Measurements from ENCODE around the gene UBE2QL1. TPM values are rescaled to one million over a fixed set of nuclear protein-coding genes. Genes with fewer than 3 reads are reported as not detected.

The UBE2QL1 gene
- total RNA-seq, 1 donor from 2014 or later = not detected

GRCh38 chr5:6516823-6517222 is 68.2 kb downstream of the UBE2QL1 start:
- no peak for ATAC-seq
- no peak overlapping the region for H3K27ac ChIP-seq
- no peak for DNase-seq
- no peak for TF ChIP-seq CTCF (IDR thresholded peaks at IDR 0.05)
- intact Hi-C loops (cut with DNase I) = no loop called here
- peaks cover 2% of the 10 kb centered on the region for H3K27me3 ChIP-seq (ENCODE audit: low read depth)
- H3K4me1 ChIP-seq = no peaks in the 10 kb centered on the region
- H3K4me3 ChIP-seq = no peak overlapping the region
- no peaks in the 10 kb centered on the region for H3K9me3 ChIP-seq
- H3K36me3 ChIP-seq = no peaks in the 10 kb centered on the region

- Histone ChIP-seq H3K27ac (no peak overlapping the region), H3K36me3 (no peaks in the 10 kb centered on the region), H3K4me1 (no peaks in the 10 kb centered on the region), H3K27me3 (ENCODE audit: low read depth) (peaks cover 2% of the 10 kb centered on the region), H3K9me3 (no peaks in the 10 kb centered on the region), H3K4me3 (no peak overlapping the region)
- DNase-seq (no peak), ATAC-seq (no peak)
- intact Hi-C loops (cut with DNase I) = no loop called here
- no peak for TF ChIP-seq CTCF (IDR thresholded peaks at IDR 0.05)
Measured at GRCh38 chr5:6517510-6517909, 68.9 kb downstream of the UBE2QL1 start.

- no peaks in the 10 kb centered on the region for H3K36me3 ChIP-seq
- ATAC-seq (no peak), DNase-seq (no peak)
- peaks cover 2% of the 10 kb centered on the region for H3K27me3 ChIP-seq (ENCODE audit: low read depth)
- no peak overlapping the region for H3K4me3 ChIP-seq
- TF ChIP-seq CTCF (IDR thresholded peaks at IDR 0.05) = no peak
- H3K9me3 ChIP-seq = no peaks in the 10 kb centered on the region
- intact Hi-C loops (cut with DNase I) = no loop called here
- H3K27ac ChIP-seq = no peak overlapping the region
- H3K4me1 ChIP-seq = no peaks in the 10 kb centered on the region
Measured at GRCh38 chr5:6518298-6519057, 69.8 kb downstream of the UBE2QL1 start.

GRCh38 chr5:6520201-6520600 is 71.5 kb downstream of the UBE2QL1 start:
- Histone ChIP-seq H3K27ac (no peak overlapping the region), H3K4me3 (no peak overlapping the region), H3K9me3 (no peaks in the 10 kb centered on the region), H3K27me3 (ENCODE audit: low read depth) (peaks cover 2% of the 10 kb centered on the region), H3K4me1 (no peaks in the 10 kb centered on the region), H3K36me3 (no peaks in the 10 kb centered on the region)
- DNase-seq (no peak), ATAC-seq (no peak)
- no peak for TF ChIP-seq CTCF (IDR thresholded peaks at IDR 0.05)
- intact Hi-C loops (cut with DNase I) = no loop called here

GRCh38 chr5:6522331-6522730 is 73.7 kb downstream of the UBE2QL1 start:
- H3K4me3 ChIP-seq = no peak overlapping the region
- H3K9me3 ChIP-seq = no peaks in the 10 kb centered on the region
- no peaks in the 10 kb centered on the region for H3K36me3 ChIP-seq
- ATAC-seq (no peak), DNase-seq (no peak)
- TF ChIP-seq CTCF (IDR thresholded peaks at IDR 0.05) = no peak
- no peak overlapping the region for H3K27ac ChIP-seq
- H3K4me1 ChIP-seq = no peaks in the 10 kb centered on the region
- intact Hi-C loops (cut with DNase I) = no loop called here
- H3K27me3 ChIP-seq (ENCODE audit: low read depth) = peaks cover 2% of the 10 kb centered on the region
